ENCODE data around the gene CABP2. TPM values are rescaled to one million over a fixed set of nuclear protein-coding genes. Genes with fewer than 3 reads are reported as not detected.
A peak's percentile ranks its signal among the peaks of the same experiment; 100 is the strongest.

Gene CABP2
- not detected for total RNA-seq
- polyA plus RNA-seq, result not detected
- long read RNA-seq, donor 1, result 0 reads
- long read RNA-seq, donor 2, result 0 reads
- long read RNA-seq, donor 3, result 0 reads

- peaks cover 0 to 6% (median 0%) of the 10 kb centered on the region in 7 donors for H3K27me3 ChIP-seq
- intact Hi-C loops (cut with DNase I), result no loop called here
- no peaks in the 10 kb centered on the region for H3K4me1 ChIP-seq
- DNase-seq (no peak), ATAC-seq (peak in 1 of 8 donors; percentile 24)
- H3K27ac ChIP-seq, result no peak within 1 kb of the TSS
- H3K4me3 ChIP-seq, result no peak within 1 kb of the TSS
- no peak for TF ChIP-seq CTCF (IDR thresholded peaks at IDR 0.05)
- H3K36me3 ChIP-seq, result no peaks in the 10 kb centered on the region
- no peaks in the 10 kb centered on the region for H3K9me3 ChIP-seq
- 81% methylated on average over 19 to 23 of the region's 23 CpGs for WGBS, 2 donors
These were observed at the start of gene CABP2 for GRCh38 chr11:67522844-67523555. CABP2 (minus strand) TSS chr11:67523446; CDS start chr11:67523326, 120 bp downstream.

GRCh38 chr11:67572747-67573419 lies 49.6 kb upstream of the CABP2 start:
- DNase-seq (peak; percentile 34), ATAC-seq (peak in 2 of 8 donors; percentile 33 to 52)
- H3K27ac ChIP-seq, result no peak overlapping the region
- TF ChIP-seq CTCF (IDR thresholded peaks at IDR 0.05), result peak; percentile 47 to 86 (median 76)
- no peaks in the 10 kb centered on the region for H3K4me1 ChIP-seq
- peaks cover 0 to 24% (median 7%) of the 10 kb centered on the region in 7 donors for H3K27me3 ChIP-seq
- WGBS, 2 donors, result 59 to 61% methylated on average over 21 of the region's 21 CpGs
- H3K9me3 ChIP-seq, result peaks cover 0 to 3% (median 0%) of the 10 kb centered on the region in 11 donors
- no peak overlapping the region for H3K4me3 ChIP-seq
- no peaks in the 10 kb centered on the region for H3K36me3 ChIP-seq
- intact Hi-C loops (cut with DNase I), result loop anchor here in 5 of 10 donors (5.0 to 10.0 kb wide), 4 partner anchors 34 to 89 kb away; partner anchors contain the start of genes ACY3 (in 2 of the 5) and NDUFV1 (in 1 of the 5)

GRCh38 chr11:67572305-67572704 lies 49.1 kb upstream of the CABP2 start:
- no peaks in the 10 kb centered on the region for H3K4me1 ChIP-seq
- 26 to 28% methylated on average over 5 of the region's 5 CpGs for WGBS, 2 donors
- H3K9me3 ChIP-seq, result peaks cover 0 to 3% (median 0%) of the 10 kb centered on the region in 11 donors
- no peak overlapping the region for H3K4me3 ChIP-seq
- H3K27me3 ChIP-seq, result peaks cover 0 to 20% (median 2%) of the 10 kb centered on the region in 7 donors
- H3K36me3 ChIP-seq, result no peaks in the 10 kb centered on the region
- ATAC-seq (no peak), DNase-seq (no peak)
- intact Hi-C loops (cut with DNase I), result loop anchor here in 5 of 10 donors (5.0 to 10.0 kb wide), 4 partner anchors 35 to 90 kb away; partner anchors contain the start of genes ACY3 (in 2 of the 5) and NDUFV1 (in 1 of the 5)
- no peak overlapping the region for H3K27ac ChIP-seq
- TF ChIP-seq CTCF (IDR thresholded peaks at IDR 0.05), result no peak

GRCh38 chr11:67571443-67571842 lies 48.2 kb upstream of the CABP2 start:
- Histone ChIP-seq H3K27ac (no peak overlapping the region), H3K4me3 (no peak overlapping the region), H3K36me3 (no peaks in the 10 kb centered on the region), H3K9me3 (peaks cover 0 to 3% (median 0%) of the 10 kb centered on the region in 11 donors), H3K27me3 (peaks cover 0 to 17% (median 0%) of the 10 kb centered on the region in 7 donors), H3K4me1 (no peaks in the 10 kb centered on the region)
- ATAC-seq (no peak), DNase-seq (no peak)
- 50 to 55% methylated on average over 6 of the region's 6 CpGs for WGBS, 2 donors
- TF ChIP-seq CTCF (IDR thresholded peaks at IDR 0.05), result no peak
- intact Hi-C loops (cut with DNase I), result loop anchor here in 5 of 10 donors (5.0 to 10.0 kb wide), 4 partner anchors 36 to 91 kb away; partner anchors contain the start of genes ACY3 (in 2 of the 5) and NDUFV1 (in 1 of the 5)
